ENCODE data around the gene OMA1. TPM values are rescaled to one million over a fixed set of nuclear protein-coding genes. Genes with fewer than 3 reads are reported as not detected.

The OMA1 gene
- total RNA-seq, 1 experiment from 2014 or later, result 25.9 TPM

Other genes starting within 250 kb of the OMA1 start
- gene TACSTD2, start 30.5 kb upstream of the OMA1 start, total RNA-seq (2014; rRNA removed; shearing (Covaris generic)), result 0.14 and 0.33 TPM in 2 replicates
- 33.6 and 74.7 TPM in 2 replicates for gene MYSM1, start 153.3 kb upstream of the OMA1 start, total RNA-seq (2014; rRNA removed; shearing (Covaris generic))
- gene JUN, start 237.3 kb upstream of the OMA1 start, total RNA-seq (2014; rRNA removed; shearing (Covaris generic)), result 37.1 and 64.0 TPM in 2 replicates

All from H7 (cell line).